HG02970 (cell line): ENCODE data around the gene CTNNA3.

Experiments used
- ATAC-seq: cut with Tn5 transposase; IDR thresholded peaks from one replicate; pipeline ENCODE4 v1.9.1; 2021; ENCODE audit warnings: mild to moderate bottlenecking, moderate library complexity, moderate number of reproducible peaks; ENCODE audit not compliant: unreplicated experiment, low FRiP score

CTNNA3 gene

DNA sequence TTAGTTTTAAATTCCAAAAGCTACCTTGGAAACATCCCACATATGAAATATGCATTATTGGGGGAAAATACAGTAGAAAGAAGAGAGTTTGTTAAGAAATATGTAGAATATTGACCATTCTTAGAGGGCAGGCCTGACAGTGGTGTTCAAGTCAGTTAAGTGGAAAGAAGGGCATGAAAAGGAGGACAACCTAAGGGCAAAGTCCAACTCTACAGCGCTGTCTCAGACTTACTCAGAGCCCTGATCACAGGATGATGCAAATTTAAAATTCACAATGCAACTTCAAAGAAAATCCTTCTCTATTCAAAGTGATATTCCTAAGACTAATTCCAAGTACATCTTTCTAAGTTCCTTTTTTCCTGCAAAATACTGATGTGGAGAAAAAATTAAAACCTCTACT is 909.3 kb downstream of the CTNNA3 start:
- no peak for ATAC-seq

DNA sequence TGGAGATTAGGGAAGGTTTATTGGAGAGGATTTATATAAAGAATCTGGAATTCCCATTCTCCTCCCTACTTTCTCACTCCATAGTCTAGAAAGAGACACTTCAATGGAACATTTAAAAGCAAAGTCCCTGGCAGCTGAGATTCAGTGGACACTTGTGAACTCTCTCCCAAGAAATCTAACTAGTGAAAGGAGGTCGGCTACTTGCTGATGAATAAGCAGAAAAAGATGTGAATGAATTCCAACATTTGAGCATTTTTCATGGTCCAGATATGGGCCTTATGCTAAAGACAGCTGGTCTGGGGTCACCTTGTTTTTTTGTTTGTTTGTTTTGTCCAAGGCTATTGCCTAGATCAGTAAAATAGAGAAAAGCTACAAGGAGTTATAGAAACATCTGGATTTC is 911.2 kb downstream of the CTNNA3 start:
- no peak for ATAC-seq

DNA sequence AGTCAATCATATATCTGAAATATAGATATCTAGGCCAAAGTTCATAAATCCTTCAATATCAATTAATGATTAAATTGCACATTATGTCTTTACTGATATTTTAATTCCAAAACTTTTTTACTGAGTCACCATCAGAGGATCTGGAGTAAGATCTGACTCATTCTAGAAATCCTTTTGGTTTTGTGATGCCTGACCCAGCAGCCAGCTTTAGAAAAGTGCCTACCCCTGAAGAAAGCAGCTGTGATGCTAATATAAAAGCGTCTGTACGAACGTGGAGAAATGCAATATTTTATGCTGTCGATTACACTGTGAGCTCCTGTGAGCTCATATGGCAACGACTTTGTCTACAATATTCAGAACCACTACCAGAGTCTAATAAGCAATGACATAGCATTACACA is 912.7 kb downstream of the CTNNA3 start:
- no peak for ATAC-seq

DNA sequence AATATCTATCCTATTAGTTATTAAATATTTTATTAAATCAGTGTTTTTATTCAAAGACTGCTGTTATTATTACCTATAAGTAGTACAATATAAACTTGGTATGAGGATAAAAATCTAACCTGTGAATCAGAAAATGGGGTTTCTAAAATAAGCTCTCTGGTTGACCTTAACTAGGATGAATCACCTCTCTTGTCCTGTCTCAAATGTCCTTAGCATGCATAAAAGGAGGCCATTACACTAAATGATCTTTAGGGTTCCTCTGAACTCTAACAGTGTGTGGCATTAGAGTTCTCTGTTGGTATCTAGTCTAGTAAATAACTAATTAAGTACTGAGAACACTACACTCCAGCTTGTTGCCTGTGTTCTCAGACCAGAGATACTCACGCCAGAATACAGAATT is 913.2 kb downstream of the CTNNA3 start:
- no peak for ATAC-seq

DNA sequence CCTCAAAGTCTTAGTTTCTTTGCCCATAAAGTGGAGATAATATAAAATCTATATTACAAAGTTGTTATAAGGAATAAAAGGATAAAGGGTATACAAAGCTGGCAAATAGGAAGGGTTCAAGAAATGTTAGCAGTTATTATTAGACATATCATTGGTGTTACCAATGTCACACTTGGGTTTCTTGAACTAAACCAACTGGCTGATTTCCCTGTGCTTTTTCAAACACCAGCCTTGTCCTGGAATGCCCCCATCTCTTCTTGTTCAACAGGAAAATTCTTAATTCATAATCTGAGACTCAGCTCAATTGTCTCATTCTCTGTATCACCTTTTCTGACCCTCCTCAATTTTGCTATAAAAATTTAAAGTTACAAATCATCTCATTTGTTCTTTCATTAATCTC is 913.9 kb downstream of the CTNNA3 start:
- ATAC-seq = no peak

DNA sequence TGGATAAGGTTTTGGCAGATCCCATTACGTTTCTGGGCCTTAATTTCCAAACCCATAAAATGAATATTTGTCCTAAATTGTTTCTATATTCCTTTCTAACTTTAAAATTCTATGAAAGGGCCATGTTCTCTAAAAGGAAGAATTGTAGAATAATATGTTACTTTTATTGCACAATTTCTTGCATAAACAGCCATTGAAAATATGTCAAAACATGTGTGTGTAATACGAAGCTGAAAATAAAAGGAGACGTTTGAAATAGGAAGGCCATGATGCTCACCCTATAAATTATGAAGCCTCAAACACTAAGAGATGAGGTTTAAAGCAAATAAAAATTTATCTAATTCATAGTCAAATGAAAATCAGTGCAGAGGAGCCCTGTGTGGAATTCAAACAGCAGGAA is 915.2 kb downstream of the CTNNA3 start:
- no peak for ATAC-seq

DNA sequence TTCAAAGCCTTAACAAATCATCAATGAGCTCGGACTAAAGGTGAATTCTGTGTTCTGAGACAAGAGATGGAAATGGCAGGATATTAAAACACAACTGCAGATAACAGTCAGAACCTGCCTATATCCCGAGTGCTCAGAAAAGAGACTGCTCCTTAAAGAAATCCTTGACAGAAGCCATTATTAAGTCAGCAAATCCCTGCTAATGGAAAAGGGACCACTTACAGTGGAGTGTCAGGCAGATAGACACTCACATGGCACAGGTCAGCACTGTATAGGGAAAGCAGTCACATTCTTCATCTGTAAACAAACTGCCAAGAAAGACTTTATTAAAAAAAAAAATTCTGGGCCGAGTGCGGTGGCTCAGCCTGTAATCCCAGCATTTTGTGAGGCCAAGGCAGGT is 917.6 kb downstream of the CTNNA3 start:
- no peak for ATAC-seq

DNA sequence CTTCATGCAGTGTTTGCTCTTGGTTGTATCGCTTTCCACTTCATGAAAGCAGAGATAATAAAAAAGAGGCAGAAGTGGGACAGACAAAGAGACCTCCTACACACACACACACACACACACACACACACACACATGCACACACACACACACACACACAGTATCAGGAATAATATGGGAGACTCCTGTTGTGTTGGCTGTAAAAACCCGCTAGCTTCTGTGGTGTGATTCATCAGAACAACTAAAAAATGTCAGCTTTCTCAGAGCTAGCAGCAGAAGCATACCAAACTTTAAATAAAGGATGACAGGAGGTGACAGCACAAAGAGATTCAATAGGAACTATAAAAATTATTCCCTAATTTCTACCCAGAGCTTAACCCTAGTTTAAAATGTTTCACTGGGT is 918.3 kb downstream of the CTNNA3 start:
- no peak for ATAC-seq

DNA sequence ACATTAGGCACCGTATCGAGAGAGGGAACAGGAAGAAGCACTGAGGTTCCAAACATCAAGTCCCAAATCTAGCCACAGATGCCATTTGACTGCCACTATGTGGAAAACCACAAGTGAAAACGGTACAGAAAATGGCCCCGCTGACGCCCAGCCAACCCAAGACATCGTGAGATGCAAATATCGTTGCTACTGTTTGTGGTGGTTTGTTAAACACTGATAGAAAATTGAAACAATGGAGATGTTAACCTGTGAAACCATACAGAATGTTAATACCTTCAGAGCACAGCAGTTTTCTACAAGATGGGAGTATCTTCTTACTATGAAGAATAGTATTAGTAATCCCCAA is 922.5 kb downstream of the CTNNA3 start:
- ATAC-seq = no peak

DNA sequence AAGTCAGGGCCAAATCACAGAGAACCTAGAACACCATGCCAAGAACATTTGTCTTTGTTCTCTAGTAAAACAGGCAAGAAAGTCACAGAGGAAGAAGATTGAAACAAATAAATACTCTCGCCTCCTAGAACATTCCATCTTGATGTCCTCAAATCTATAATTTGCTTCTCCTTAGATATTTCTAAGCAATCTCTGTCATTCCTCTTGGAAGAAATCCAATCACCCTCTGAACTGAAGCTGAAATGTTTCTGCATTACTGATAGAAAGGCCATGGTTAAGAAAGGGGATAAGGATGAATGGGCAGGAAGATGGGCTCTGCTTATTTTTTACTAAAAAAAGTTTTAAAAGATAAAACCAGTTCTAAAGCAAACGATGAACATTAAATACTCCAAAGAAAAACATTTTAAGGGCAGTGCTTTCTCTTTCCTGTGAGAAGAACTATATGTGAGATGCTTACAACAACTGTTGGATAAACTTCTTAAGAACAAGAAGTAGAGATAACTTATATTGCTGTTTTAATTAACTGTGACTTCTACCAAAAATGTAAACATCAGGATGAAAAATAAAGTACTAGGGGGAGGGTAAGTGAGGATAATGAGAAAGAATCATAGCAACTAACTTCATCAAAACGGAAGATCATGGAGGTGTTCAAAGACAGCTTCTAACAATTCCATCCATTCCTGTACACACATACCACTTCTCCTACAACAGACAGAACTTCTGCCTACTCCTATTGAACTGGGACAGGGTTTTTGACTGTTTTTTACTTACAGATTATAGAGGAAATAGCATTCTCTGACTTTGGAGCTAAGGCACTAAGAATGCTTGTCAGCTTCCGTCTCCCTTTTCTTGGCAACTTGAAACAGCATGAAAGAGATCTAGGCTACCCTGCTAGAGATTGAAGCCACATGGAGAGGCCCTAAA is 923.2 kb downstream of the CTNNA3 start:
- no peak for ATAC-seq

DNA sequence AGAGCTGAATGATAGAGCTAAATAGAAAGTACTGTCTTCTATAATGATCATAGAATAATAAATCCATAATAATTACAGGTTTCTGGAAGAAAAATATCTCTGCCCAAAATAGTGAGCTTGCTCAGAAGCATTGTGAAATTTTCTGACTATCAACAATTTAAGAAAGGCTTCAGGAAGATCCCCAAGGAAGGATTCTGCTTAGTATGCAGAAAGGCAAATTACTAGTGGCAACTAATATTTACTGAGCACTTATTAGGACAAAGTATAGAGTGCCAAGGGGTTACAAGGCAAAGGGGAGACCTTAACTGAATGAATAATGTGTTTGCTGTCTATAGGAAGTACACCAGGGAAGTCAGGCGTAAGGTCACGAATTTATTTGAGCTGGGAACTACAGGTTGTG is 928.3 kb downstream of the CTNNA3 start:
- ATAC-seq = no peak

DNA sequence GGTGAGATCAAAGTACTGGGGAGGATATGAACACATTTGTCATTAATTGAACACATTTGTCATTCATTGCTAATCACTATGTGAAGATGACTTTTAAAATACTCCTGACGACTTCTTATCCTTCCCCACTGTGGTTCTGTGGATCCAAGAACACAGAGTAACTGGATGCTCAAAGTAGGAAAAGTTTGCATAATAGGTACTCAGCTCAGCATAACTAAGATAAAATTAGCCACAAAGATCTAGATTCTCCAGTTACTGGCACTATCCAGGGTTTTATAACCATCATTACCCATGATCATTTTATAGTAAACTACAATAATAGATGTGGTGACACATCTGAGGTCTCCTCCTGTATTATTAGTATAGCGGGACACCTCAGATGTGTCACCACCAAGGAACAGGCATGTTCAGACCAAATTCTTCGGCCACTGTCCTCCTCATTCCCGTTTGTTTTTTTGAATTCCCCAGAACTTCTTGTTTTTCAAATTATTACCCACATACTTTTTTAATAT is 933.7 kb downstream of the CTNNA3 start:
- no peak for ATAC-seq

DNA sequence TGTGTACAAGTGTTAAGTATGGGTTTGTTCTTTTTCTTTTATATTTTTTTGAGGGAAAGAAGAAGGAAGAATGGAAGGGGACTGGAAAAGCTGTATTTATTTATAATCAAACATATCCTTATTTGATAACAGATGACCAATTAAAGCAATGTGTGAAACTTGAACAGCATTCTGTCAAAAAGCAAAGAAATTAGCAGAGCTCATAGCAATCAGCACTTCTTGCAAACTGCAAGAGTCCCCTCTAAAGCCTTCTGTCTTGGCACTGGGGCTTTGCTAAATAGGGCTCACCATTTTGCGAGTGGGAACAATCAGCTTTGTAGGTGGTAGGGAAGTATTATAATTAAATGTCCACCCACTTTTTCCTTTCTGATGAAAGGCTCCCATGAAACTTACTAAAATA is 935.1 kb downstream of the CTNNA3 start:
- ATAC-seq = no peak

DNA sequence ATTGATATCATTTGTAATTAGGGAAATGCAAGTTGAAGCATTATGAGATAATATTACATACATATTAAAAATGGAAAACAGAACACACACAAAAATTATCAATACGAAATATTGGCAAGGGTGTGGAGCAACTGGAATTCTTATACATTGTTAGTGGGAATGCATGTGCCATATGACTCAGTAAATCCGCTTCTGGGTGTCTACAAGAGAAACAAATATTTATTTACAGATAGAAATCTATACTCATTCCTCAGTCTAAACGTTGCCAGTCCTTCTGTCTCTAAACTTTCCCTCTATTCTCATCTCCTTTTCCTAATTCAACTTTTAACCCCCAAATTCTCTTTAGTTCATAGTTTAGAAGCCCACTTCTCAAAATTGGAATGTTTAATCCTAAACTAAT is 940.5 kb downstream of the CTNNA3 start:
- no peak for ATAC-seq

DNA sequence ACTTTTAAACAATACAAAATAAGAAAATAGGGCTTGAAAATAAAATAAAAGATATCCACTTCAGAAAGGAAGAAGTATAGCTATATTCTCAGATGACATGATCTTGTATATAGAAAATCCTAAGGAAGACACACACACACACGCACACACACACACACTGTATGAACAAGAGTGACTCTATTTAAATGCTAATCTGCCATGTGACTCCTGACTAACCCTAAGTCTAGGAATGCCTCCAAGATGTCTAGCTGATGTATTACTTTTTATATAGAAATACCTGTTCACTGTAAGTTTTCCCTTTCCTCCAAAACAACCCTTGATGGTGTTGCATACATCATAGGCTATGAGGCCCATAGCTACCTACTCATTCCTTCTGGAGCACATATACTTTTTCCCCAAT is 943.3 kb downstream of the CTNNA3 start:
- no peak for ATAC-seq

DNA sequence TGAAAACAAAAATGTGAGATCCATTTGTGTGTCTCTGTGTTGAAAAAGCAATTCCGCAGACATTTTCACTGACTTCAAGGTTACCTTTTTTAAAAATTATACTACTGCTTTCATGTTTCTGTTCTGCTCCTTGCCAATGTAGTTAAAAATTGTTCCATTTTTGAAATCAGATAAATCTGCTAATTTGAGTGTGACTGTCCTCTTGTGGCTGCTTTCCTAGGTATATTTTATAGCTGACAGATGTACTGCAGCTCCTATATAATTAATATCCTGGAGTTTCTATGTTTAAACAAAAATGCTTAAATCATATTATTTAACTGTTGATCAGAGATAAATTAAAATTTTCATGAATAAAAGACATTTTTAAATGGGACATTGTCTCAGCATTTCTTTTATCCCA is 947.8 kb downstream of the CTNNA3 start:
- no peak for ATAC-seq

DNA sequence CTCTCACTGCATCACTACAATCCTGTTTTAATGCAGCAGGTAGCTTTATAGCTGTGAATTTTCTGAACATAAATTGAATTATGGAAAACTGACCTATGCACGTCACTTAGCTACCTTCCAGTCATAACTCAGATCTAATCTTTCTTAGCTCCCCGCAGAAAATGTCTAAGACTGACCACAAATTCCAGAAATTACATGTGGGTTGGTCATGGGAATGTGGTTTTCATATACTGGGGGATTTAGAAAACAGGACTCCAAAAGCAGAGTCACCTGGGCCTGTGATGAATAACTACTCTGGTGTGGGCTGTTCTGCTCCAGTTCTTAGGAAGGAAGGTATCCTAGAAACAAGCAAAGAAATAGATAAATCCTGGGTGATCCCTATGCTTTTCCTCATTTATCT is 948.5 kb downstream of the CTNNA3 start:
- no peak for ATAC-seq

DNA sequence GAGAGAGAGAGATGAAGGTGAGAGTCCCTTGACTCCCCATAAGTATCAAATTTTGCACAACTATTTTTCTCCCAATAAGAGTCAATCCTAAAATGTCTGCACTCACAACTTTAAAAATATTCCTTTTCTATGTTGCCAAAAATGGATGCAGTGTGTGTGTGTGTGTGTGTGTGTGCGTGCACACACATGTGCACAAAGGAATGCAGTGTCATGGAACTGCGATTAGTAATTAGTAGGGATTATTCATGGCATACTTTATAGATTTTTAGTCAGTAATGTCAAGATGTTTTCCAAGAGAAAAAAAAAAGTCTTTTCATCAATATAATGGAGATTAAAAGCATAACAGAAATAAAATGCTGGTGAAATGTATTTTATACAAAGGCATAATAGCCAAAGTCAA is 949.3 kb downstream of the CTNNA3 start:
- ATAC-seq = no peak

DNA sequence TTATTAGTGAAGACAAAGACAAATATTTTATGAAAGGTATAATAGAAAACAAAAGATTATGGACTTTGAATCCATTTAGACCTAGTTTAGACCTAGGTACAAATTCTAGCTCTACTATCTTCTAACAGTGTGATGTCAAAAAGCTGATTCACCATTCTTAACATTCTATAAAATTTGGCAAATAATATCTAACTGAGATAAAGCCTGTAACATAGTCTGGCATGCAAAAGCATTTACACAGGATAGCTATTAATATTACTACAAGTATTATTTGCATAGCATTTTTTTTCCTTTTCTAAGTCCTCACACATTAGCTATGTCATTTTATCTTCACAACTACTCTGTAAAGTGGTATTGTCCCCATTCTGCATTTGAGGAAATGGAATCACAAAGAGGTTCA is 949.7 kb downstream of the CTNNA3 start:
- no peak for ATAC-seq

DNA sequence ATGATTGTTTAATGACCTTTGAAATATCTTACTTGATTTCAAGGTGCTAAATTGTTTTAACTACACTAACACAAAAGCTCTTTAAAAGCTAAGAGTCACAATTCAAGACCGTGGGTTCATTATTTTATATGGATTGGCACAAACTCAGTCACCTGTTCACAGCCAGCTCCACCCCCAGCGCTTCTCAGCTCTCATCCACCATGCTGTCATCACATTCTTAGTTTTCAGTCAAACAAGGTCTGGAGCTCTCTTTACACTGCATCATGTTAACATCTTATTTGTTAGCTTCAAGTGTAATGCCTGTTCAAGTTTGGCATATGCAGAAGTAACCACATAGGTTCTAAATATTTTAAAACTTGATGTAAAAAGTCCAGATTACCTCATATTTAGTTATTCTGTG is 951.1 kb downstream of the CTNNA3 start:
- no peak for ATAC-seq

DNA sequence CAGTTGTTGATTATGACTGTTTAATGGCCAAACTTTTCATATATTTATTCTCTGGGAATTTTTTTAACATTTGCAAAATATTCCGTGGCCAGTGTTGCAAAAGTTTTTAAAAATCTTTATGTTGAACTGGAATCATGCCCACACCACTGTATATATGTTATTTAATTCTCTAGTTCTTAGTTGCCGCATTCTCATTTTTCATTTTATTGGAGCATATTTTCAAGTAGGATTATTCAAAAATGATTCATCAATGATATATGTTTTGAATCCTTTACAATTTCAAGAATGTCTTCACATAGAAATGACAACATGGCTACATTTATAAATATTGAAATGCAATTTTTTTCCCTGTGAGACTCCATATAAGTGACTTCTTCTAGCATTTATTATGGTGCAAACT is 958.8 kb downstream of the CTNNA3 start:
- ATAC-seq = no peak

DNA sequence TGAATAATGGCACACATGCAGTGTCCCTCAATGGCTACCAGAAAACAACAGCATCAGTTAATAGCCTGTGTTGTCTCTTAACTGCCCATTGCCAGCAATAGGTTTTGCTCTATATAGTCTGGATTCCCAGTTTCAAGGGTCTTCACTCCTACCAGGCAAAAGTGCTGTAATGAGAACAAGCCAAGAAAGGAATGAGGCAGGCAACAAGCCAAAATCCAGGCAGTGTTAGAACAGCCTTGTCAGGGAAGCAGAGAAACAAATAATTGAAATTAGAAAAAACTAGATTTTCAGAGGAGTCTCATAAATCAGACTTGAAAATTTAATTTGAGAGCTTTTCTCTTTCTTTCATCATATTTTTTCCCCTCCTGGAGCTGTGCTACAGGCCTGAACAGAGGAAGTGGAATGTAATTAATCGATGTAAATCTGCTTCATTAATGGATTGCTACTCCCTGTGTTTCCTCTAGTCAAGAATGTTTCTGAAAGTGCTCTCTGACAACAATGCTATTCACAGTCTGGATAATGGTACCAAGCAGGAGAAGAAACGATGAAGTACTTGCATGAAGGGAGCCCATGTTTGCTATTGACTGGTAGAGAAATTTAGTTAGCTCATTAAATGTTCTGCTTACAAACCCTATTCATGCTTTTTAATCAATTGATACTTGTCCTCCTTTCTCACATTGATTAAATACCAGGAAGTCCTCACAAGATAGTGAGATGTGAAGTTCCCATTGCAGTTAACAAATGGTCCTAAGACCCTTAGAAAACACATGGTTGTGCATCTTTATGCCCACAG is 972.2 kb downstream of the CTNNA3 start:
- no peak for ATAC-seq
